Mammary epithelial cell (primary cell): ENCODE data around the gene DCDC1.

Experiments used
- CTCF ChIP-seq, 2 donors: IDR thresholded peaks in 1 of 2; conservative IDR thresholded peaks in 1 of 2; 2 replicates each; pipeline ENCODE4 v1.5.1; 2011 to 2012; ENCODE audit warnings: inconsistent platforms in 2 of 2, low read length in 2 of 2, mild to moderate bottlenecking in 2 of 2, control low read depth in 1 of 2, low read depth in 1 of 2; ENCODE audit not compliant: insufficient read depth in 1 of 2; ENCODE audit errors: extremely low read depth in 1 of 2
- EZH2 ChIP-seq: IDR thresholded peaks from 2 replicates; pipeline ENCODE4 v1.6.1; 2012; ENCODE audit warnings: low read length, inconsistent platforms, borderline replicate concordance

GRCh38 chr11:31246451-31247165 lies 122.9 kb downstream of the DCDC1 start:
- TF ChIP-seq CTCF (conservative IDR thresholded peaks at IDR 0.05 in 1 of 2, IDR thresholded peaks at IDR 0.05 in 1 of 2; ENCODE audit: extremely low read depth in 1 of 2, insufficient read depth in 1 of 2, low read depth in 1 of 2, low read length in 2 of 2): no peak
- no peak for TF ChIP-seq EZH2
